IMR-90 (cell line): ENCODE results near the gene KIFC3. TPM values are rescaled to one million over a fixed set of nuclear protein-coding genes. Genes with fewer than 3 reads are reported as not detected.
A peak's percentile ranks its signal among the peaks of the same experiment; 100 is the strongest.

ENCODE experiments used
- ATAC-seq: fragments of 200-7000 bp; cut with Tn5 transposase; 2 replicates; pipeline ENCODE4 v1.9.1; 2020; ENCODE audit warnings: low read depth, mild to moderate bottlenecking, moderate library complexity
- BruUV-seq: library from RNA; stranded (reverse); fragments of 400-500 nt; replicated peaks from 2 replicates; lab custom pipeline; 2021; lab: Mats Ljungman, UMichigan
- CTCF ChIA-PET: fragments of 300-600 bp; formaldehyde crosslinking; extraction: SDS; loops from one replicate; lab custom pipeline; 2021; ENCODE audit warnings: antibody characterized with exemption; lab: Yijun Ruan, JAX
- POLR2A ChIA-PET: fragments of 300-600 bp; sonication (Branson Sonifier 250); formaldehyde crosslinking; loops from one replicate; lab custom pipeline; 2022; ENCODE audit warnings: antibody characterized with exemption; ENCODE audit not compliant: unreplicated experiment; lab: Charles Lee
- DNase-seq: peaks from one replicate; pipeline ENCODE4 v3.0.0; 2013
- H2AFZ ChIP-seq: replicated peaks from 2 replicates; pipeline ENCODE3; 2013; ENCODE audit warnings: low read length, mild to moderate bottlenecking; ENCODE audit not compliant: poor library complexity
- H2AK5ac ChIP-seq: 2 replicates; pipeline ENCODE4 v1.6.1; 2013; ENCODE audit warnings: low read depth, low read length, inconsistent platforms
- H2AK9ac ChIP-seq: replicated peaks from 2 replicates; pipeline ENCODE3; 2013; ENCODE audit warnings: mild to moderate bottlenecking, low read depth, low read length, moderate library complexity; ENCODE audit not compliant: poor library complexity
- H2BK120ac ChIP-seq: 2 replicates; pipeline ENCODE4 v1.6.1; 2013; ENCODE audit warnings: low read depth, low read length, inconsistent platforms
- H2BK15ac ChIP-seq: 3 replicates; pipeline ENCODE4 v1.6.1; 2013; ENCODE audit warnings: low read depth, low read length, inconsistent platforms
- H2BK20ac ChIP-seq: 2 replicates; pipeline ENCODE4 v1.6.1; 2013; ENCODE audit warnings: low read depth, mild to moderate bottlenecking, inconsistent platforms, low read length, moderate library complexity
- H2BK5ac ChIP-seq: 2 replicates; pipeline ENCODE4 v1.6.1; 2013; ENCODE audit warnings: mild to moderate bottlenecking, low read depth, low read length, inconsistent platforms; ENCODE audit not compliant: poor library complexity, severe bottlenecking
- H3K14ac ChIP-seq: replicated peaks from 2 replicates; pipeline ENCODE4 v1.6.1; 2013; ENCODE audit warnings: low read depth, low read length, inconsistent platforms
- H3K18ac ChIP-seq: 2 replicates; pipeline ENCODE4 v1.6.1; 2013; ENCODE audit warnings: low read depth, low read length, control low read depth
- H3K23ac ChIP-seq: 2 replicates; pipeline ENCODE4 v1.6.1; 2013; ENCODE audit warnings: low read depth, low read length, inconsistent platforms
- H3K27ac ChIP-seq: 2 replicates; pipeline ENCODE4 v1.5.1; 2013; ENCODE audit warnings: mild to moderate bottlenecking, control low read depth, low read length; ENCODE audit not compliant: insufficient read depth
- H3K27me3 ChIP-seq: 2 replicates; pipeline ENCODE4 v1.6.1; 2013; ENCODE audit warnings: low read length; ENCODE audit not compliant: control insufficient read depth, insufficient read depth
- H3K36me3 ChIP-seq: 2 replicates; pipeline ENCODE4 v1.6.1; 2013; ENCODE audit warnings: low read length, mixed read lengths; ENCODE audit not compliant: control insufficient read depth, insufficient read depth
- H3K4ac ChIP-seq: 2 replicates; pipeline ENCODE4 v1.6.1; 2013; ENCODE audit warnings: low read depth, low read length, inconsistent platforms
- H3K4me1 ChIP-seq: 2 replicates; pipeline ENCODE4 v1.6.1; 2013; ENCODE audit warnings: low read length, mixed read lengths; ENCODE audit not compliant: control insufficient read depth, insufficient read depth
- H3K4me2 ChIP-seq: 2 replicates; pipeline ENCODE4 v1.6.1; 2013; ENCODE audit warnings: low read depth, mild to moderate bottlenecking, control low read depth, low read length, moderate library complexity
- H3K4me3 ChIP-seq: 2 replicates; pipeline ENCODE4 v1.5.1; 2013; ENCODE audit warnings: low read depth, mild to moderate bottlenecking, control low read depth, low read length, moderate library complexity; ENCODE audit not compliant: insufficient read depth
- H3K56ac ChIP-seq: 2 replicates; pipeline ENCODE4 v1.6.1; 2013; ENCODE audit warnings: low read length, inconsistent platforms; ENCODE audit not compliant: insufficient read depth; ENCODE audit errors: extremely low read depth
- H3K79me1 ChIP-seq, 2 experiments: 2 replicates each; pipeline ENCODE4 v1.6.1; 2013; ENCODE audit warnings: low read length in 2 of 2, inconsistent platforms in 1 of 2, low read depth in 1 of 2
- H3K9ac ChIP-seq: 2 replicates; pipeline ENCODE4 v1.6.1; 2013; ENCODE audit warnings: low read depth, low read length, control low read depth
- H3K9me1 ChIP-seq: 2 replicates; pipeline ENCODE4 v1.6.1; 2013; ENCODE audit warnings: low read length, inconsistent platforms; ENCODE audit not compliant: insufficient read depth
- H3K9me3 ChIP-seq: 2 replicates; pipeline ENCODE4 v1.6.1; 2013; ENCODE audit warnings: low read length; ENCODE audit not compliant: control insufficient read depth, insufficient read depth
- H4K20me1 ChIP-seq: 2 replicates; pipeline ENCODE4 v1.6.1; 2013; ENCODE audit warnings: low read length, inconsistent platforms; ENCODE audit not compliant: insufficient read depth
- H4K5ac ChIP-seq: 2 replicates; pipeline ENCODE4 v1.6.1; 2013; ENCODE audit warnings: mild to moderate bottlenecking, low read depth, low read length, control low read depth
- H4K8ac ChIP-seq, 2 experiments: 2 replicates each; pipeline ENCODE4 v1.6.1; 2013; ENCODE audit warnings: low read depth in 2 of 2, low read length in 2 of 2, control low read depth in 1 of 2, inconsistent platforms in 1 of 2
- H4K91ac ChIP-seq: 2 replicates; pipeline ENCODE4 v1.6.1; 2013; ENCODE audit warnings: low read depth, low read length, inconsistent platforms; ENCODE audit not compliant: insufficient read depth
- CHD1 ChIP-seq: IDR thresholded peaks from 2 replicates; pipeline ENCODE4 v1.6.1; 2012; ENCODE audit warnings: low read depth, low read length, improper control_type of control experiment
- MAZ ChIP-seq: IDR thresholded peaks from 2 replicates; pipeline ENCODE4 v1.6.1; 2012; ENCODE audit warnings: low read depth, mild to moderate bottlenecking, low read length, improper control_type of control experiment, moderate library complexity, borderline replicate concordance
- SMC3 ChIP-seq: fragments of 150-350 bp; IDR thresholded peaks from 2 replicates; pipeline ENCODE4 v1.6.1; 2016; ENCODE audit warnings: low read depth, mild to moderate bottlenecking, antibody characterized with exemption, low read length, moderate library complexity
- dilution Hi-C: fragments of 300-500 bp; cut with HindIII; formaldehyde crosslinking; loops from one replicate; pipeline ENCODE4 v1.14.3; 2018; ENCODE audit warnings: low sequenced_read_pairs; ENCODE audit not compliant: unreplicated experiment
- in situ Hi-C: fragments of 300-500 bp; cut with MboI; formaldehyde crosslinking; loops from 3 replicates; pipeline ENCODE4 v1.14.3; 2019; ENCODE audit warnings: low sequenced_read_pairs, inconsistent platforms, mixed read lengths
- intact Hi-C: fragments of 100-400 bp; cut with micrococcal nuclease; formaldehyde crosslinking; loops from 2 replicates; pipeline ENCODE4 v1.10.0; 2022
- polyA plus RNA-seq, 3 experiments: library from polyadenylated mRNA; depleted of rRNA; stranded (reverse); fragments of >200 nt; gene quantifications; 2 replicates each; pipeline ENCODE4 v1.2.3, GENCODE V29; 2012; ENCODE audit warnings: low replicate concordance in 1 of 3
- total RNA-seq: library from RNA; depleted of rRNA; stranded (reverse); fragments of >200 nt; gene quantifications from 2 replicates; pipeline ENCODE4 v1.2.3, GENCODE V29; 2012
- TF ChIP-seq, protein P1 (sequence below): conservative IDR thresholded peaks from 2 replicates; pipeline ENCODE4 v1.5.1; 2012; ENCODE audit warnings: mild to moderate bottlenecking, low read depth, low read length, improper control_type of control experiment
- TF ChIP-seq, protein P2 (sequence below): fragments of 150-350 bp; IDR thresholded peaks from 2 replicates; pipeline ENCODE4 v1.6.1; 2017; ENCODE audit warnings: mild to moderate bottlenecking, antibody characterized with exemption, low read length, low read depth

The KIFC3 gene
- total and polyA plus RNA-seq, 2 of the 4 experiments (the other 2 are of a cell fraction) = 48.6 to 62.5 TPM

DNA sequence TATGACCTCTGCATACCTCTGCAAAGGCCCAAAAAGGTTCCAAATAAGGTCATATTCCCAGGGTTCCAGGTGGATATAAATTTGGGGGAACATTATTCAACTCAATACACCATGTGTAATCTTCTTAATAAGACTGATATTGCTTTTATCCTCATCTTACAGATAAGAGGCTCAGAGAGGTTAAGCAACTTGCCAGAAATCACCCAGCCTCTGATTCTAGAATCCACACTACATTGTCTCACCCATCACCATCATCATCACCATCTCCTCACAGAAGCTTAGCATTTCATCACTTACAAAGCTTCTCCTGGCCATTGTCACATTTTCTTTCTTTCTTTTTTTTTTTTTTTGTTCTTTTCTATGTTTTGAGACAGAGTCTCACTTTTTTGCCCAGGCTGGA lies 15.4 kb upstream of the KIFC3 start:
- ATAC-seq = no peak
- no TSS peak for BruUV-seq

More for the DNA sequence above, 15.4 kb upstream of the KIFC3 start:
- Histone ChIP-seq H2BK20ac (0 out of 2 replicates have a peak overlapping the region, but pooled peaks have one; percentile 23), H3K4me2 (no peak overlapping the region), H2BK5ac (no peak overlapping the region), H3K9me3 (no peaks in the 10 kb centered on the region), H3K79me1 (no peaks in the 10 kb centered on the region), H3K56ac (no peak overlapping the region), H3K9me1 (peaks cover 10% of the 10 kb centered on the region), H2AFZ (no peak overlapping the region), H3K36me3 (no peaks in the 10 kb centered on the region), H3K4me3 (no peak overlapping the region), H3K27ac (no peak overlapping the region), H4K8ac (no peak overlapping the region), H2AK5ac (no peak overlapping the region; the same call in 1 of the 2 replicates), H2BK15ac (no peak overlapping the region), H2AK9ac (no peak overlapping the region), H3K14ac (no peak overlapping the region), H3K23ac (no peak overlapping the region), H3K27me3 (peaks cover 8% of the 10 kb centered on the region), H4K5ac (no peak overlapping the region), H3K4ac (no peak overlapping the region), H4K91ac (no peak overlapping the region), H3K18ac (no peak overlapping the region), H4K20me1 (no peaks in the 10 kb centered on the region), H3K4me1 (peaks cover 10% of the 10 kb centered on the region), H3K9ac (no peak overlapping the region), H2BK120ac (no peak overlapping the region)
- ChIA-PET CTCF (no interaction called here), POLR2A (no interaction called here)
- DNase-seq = no peak
- TF ChIP-seq, protein P1, sequence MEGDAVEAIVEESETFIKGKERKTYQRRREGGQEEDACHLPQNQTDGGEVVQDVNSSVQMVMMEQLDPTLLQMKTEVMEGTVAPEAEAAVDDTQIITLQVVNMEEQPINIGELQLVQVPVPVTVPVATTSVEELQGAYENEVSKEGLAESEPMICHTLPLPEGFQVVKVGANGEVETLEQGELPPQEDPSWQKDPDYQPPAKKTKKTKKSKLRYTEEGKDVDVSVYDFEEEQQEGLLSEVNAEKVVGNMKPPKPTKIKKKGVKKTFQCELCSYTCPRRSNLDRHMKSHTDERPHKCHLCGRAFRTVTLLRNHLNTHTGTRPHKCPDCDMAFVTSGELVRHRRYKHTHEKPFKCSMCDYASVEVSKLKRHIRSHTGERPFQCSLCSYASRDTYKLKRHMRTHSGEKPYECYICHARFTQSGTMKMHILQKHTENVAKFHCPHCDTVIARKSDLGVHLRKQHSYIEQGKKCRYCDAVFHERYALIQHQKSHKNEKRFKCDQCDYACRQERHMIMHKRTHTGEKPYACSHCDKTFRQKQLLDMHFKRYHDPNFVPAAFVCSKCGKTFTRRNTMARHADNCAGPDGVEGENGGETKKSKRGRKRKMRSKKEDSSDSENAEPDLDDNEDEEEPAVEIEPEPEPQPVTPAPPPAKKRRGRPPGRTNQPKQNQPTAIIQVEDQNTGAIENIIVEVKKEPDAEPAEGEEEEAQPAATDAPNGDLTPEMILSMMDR = no peak
- TF ChIP-seq, protein P2, sequence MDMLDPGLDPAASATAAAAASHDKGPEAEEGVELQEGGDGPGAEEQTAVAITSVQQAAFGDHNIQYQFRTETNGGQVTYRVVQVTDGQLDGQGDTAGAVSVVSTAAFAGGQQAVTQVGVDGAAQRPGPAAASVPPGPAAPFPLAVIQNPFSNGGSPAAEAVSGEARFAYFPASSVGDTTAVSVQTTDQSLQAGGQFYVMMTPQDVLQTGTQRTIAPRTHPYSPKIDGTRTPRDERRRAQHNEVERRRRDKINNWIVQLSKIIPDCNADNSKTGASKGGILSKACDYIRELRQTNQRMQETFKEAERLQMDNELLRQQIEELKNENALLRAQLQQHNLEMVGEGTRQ = no peak
- TF ChIP-seq MAZ = no peak
- TF ChIP-seq CHD1 = no peak
- TF ChIP-seq SMC3 = no peak
- in situ Hi-C loops (no loop called here), dilution Hi-C loops (no loop called here), intact Hi-C loops (no loop called here)
